ENCODE data around the gene HSF4. TPM values are rescaled to one million over a fixed set of nuclear protein-coding genes. Genes with fewer than 3 reads are reported as not detected.

Gene HSF4
- total RNA-seq, 1 experiment from 2014 or later: 28.7 TPM

- in situ Hi-C loops (cut with HindIII; ENCODE audit: low pct_unique_long_range_greater_than_20kb, low sequenced_read_pairs): no loop called here
These were observed 13.5 kb downstream of the HSF4 start for GRCh38 chr16:67177743-67178699.

GRCh38 chr16:67179421-67180080 lies 15.0 kb downstream of the HSF4 start:
- peak; percentile 49 for DNase-seq (ENCODE audit: low read depth, low spot score)

More at GRCh38 chr16:67177743-67178699, 13.5 kb downstream of the HSF4 start:
- DNase-seq (ENCODE audit: low read depth, low spot score): peak; percentile 25

GRCh38 chr16:67180166-67180565 lies 15.6 kb downstream of the HSF4 start:
- in situ Hi-C loops (cut with HindIII; ENCODE audit: low pct_unique_long_range_greater_than_20kb, low sequenced_read_pairs): no loop called here
- no peak for DNase-seq (ENCODE audit: low read depth, low spot score)

More at GRCh38 chr16:67179421-67180080, 15.0 kb downstream of the HSF4 start:
- in situ Hi-C loops (cut with HindIII; ENCODE audit: low pct_unique_long_range_greater_than_20kb, low sequenced_read_pairs): no loop called here

- DNase-seq (ENCODE audit: low read depth, low spot score): no peak
- in situ Hi-C loops (cut with HindIII; ENCODE audit: low pct_unique_long_range_greater_than_20kb, low sequenced_read_pairs): no loop called here
These were observed 16.8 kb downstream of the HSF4 start for GRCh38 chr16:67181346-67181745.

GRCh38 chr16:67182288-67182687 lies 17.7 kb downstream of the HSF4 start:
- in situ Hi-C loops (cut with HindIII; ENCODE audit: low pct_unique_long_range_greater_than_20kb, low sequenced_read_pairs): no loop called here
- DNase-seq (ENCODE audit: low read depth, low spot score): no peak

- in situ Hi-C loops (cut with HindIII; ENCODE audit: low pct_unique_long_range_greater_than_20kb, low sequenced_read_pairs): no loop called here
- no peak for DNase-seq (ENCODE audit: low read depth, low spot score)
These were observed 18.7 kb downstream of the HSF4 start for GRCh38 chr16:67183284-67183626.

- in situ Hi-C loops (cut with HindIII; ENCODE audit: low pct_unique_long_range_greater_than_20kb, low sequenced_read_pairs): no loop called here
- DNase-seq (ENCODE audit: low read depth, low spot score): peak; percentile 97
These were observed 19.3 kb downstream of the HSF4 start, which contains the start of gene MATCAP1 for GRCh38 chr16:67183627-67184452. Gene MATCAP1 (minus strand): TSS chr16:67183963. CDS start chr16:67180610, 3,353 bp downstream.

- in situ Hi-C loops (cut with HindIII; ENCODE audit: low pct_unique_long_range_greater_than_20kb, low sequenced_read_pairs): no loop called here
- no peak for DNase-seq (ENCODE audit: low read depth, low spot score)
These were observed 20.0 kb downstream of the HSF4 start for GRCh38 chr16:67184453-67184994.

GRCh38 chr16:67184995-67185650 lies 20.6 kb downstream of the HSF4 start:
- peak; percentile 84 for DNase-seq (ENCODE audit: low read depth, low spot score)
- in situ Hi-C loops (cut with HindIII; ENCODE audit: low pct_unique_long_range_greater_than_20kb, low sequenced_read_pairs): no loop called here

- no peak for DNase-seq (ENCODE audit: low read depth, low spot score)
- in situ Hi-C loops (cut with HindIII; ENCODE audit: low pct_unique_long_range_greater_than_20kb, low sequenced_read_pairs): no loop called here
These were observed 21.1 kb downstream of the HSF4 start for GRCh38 chr16:67185651-67186134.

GRCh38 chr16:67186550-67186950 lies 22.0 kb downstream of the HSF4 start:
- in situ Hi-C loops (cut with HindIII; ENCODE audit: low pct_unique_long_range_greater_than_20kb, low sequenced_read_pairs): no loop called here
- no peak for DNase-seq (ENCODE audit: low read depth, low spot score)

GRCh38 chr16:67187175-67187890 lies 22.8 kb downstream of the HSF4 start:
- in situ Hi-C loops (cut with HindIII; ENCODE audit: low pct_unique_long_range_greater_than_20kb, low sequenced_read_pairs): no loop called here
- no peak for DNase-seq (ENCODE audit: low read depth, low spot score)

GRCh38 chr16:67188323-67188722 lies 23.8 kb downstream of the HSF4 start:
- in situ Hi-C loops (cut with HindIII; ENCODE audit: low pct_unique_long_range_greater_than_20kb, low sequenced_read_pairs): no loop called here
- no peak for DNase-seq (ENCODE audit: low read depth, low spot score)

- DNase-seq (ENCODE audit: low read depth, low spot score): no peak
- in situ Hi-C loops (cut with HindIII; ENCODE audit: low pct_unique_long_range_greater_than_20kb, low sequenced_read_pairs): no loop called here
These were observed 24.3 kb downstream of the HSF4 start for GRCh38 chr16:67188798-67189197.

GRCh38 chr16:67190041-67190440 lies 25.5 kb downstream of the HSF4 start, which contains the start of gene EXOC3L1:
Gene EXOC3L1 (minus strand): TSS chr16:67190136. CDS start chr16:67189676, 460 bp downstream.
- DNase-seq (ENCODE audit: low read depth, low spot score): no peak
- in situ Hi-C loops (cut with HindIII; ENCODE audit: low pct_unique_long_range_greater_than_20kb, low sequenced_read_pairs): no loop called here

Measured in SK-MEL-5 (cell line).